C4-2B (cell line): Measurements from ENCODE around the gene BPIFB6.

Source experiments
- H3K27ac ChIP-seq: fragments of 450-650 bp; 2 replicates; pipeline ENCODE4 v1.5.1; 2017
- CTCF ChIP-seq: fragments of 450-650 bp; conservative IDR thresholded peaks from 2 replicates; pipeline ENCODE4 v1.5.1; 2017; ENCODE audit warnings: mild to moderate bottlenecking
- ZFX ChIP-seq: fragments of 450-650 bp; IDR thresholded peaks from 2 replicates; pipeline ENCODE4 v1.6.1; 2017

BPIFB6 gene

GRCh38 chr20:33028875-33029274 lies 2.6 kb upstream of the BPIFB6 start:
- TF ChIP-seq ZFX = no peak
- no peak for TF ChIP-seq CTCF
- no peak overlapping the region for H3K27ac ChIP-seq

- no peak overlapping the region for H3K27ac ChIP-seq
- TF ChIP-seq ZFX = no peak
- no peak for TF ChIP-seq CTCF
Observed at GRCh38 chr20:33030076-33030475, 1.4 kb upstream of the BPIFB6 start.

GRCh38 chr20:33030569-33030968 lies 879 bp upstream of the BPIFB6 start:
- no peak overlapping the region for H3K27ac ChIP-seq
- TF ChIP-seq ZFX (no peak), CTCF (no peak)

GRCh38 chr20:33032555-33032954 lies 1.1 kb downstream of the BPIFB6 start:
- no peak overlapping the region for H3K27ac ChIP-seq
- TF ChIP-seq CTCF = no peak
- TF ChIP-seq ZFX = no peak

GRCh38 chr20:33033381-33033780 lies 1.9 kb downstream of the BPIFB6 start:
- TF ChIP-seq ZFX (no peak), CTCF (no peak)
- no peak overlapping the region for H3K27ac ChIP-seq

GRCh38 chr20:33034115-33034514 lies 2.7 kb downstream of the BPIFB6 start:
- TF ChIP-seq ZFX (no peak), CTCF (no peak)
- H3K27ac ChIP-seq = no peak overlapping the region

GRCh38 chr20:33034901-33035492 lies 3.5 kb downstream of the BPIFB6 start:
- no peak overlapping the region for H3K27ac ChIP-seq
- TF ChIP-seq ZFX (no peak), CTCF (no peak)
